Right forelimb (tissue), 1 donor: Measurements from ENCODE around the gene RABEP1.
"Not testable (repeated sequence)": the region's sequence is repeated elsewhere in the genome, so short reads cannot be mapped to it uniquely, and the experiment has no call there.

Experiments used
- DNase-seq: peaks from one replicate; pipeline ENCODE4 v3.0.0-alpha.2; 2018

The RABEP1 gene

GRCh38 chr17:5281814-5282641 lies at the start of gene RABEP1:
TSS of gene RABEP1 (plus strand) at chr17:5282284. CDS start at chr17:5282487, 203 bp downstream.
- peak; percentile 94 for DNase-seq

- DNase-seq: not testable (repeated sequence)
Measured at GRCh38 chr17:5233492-5233891, 48.6 kb upstream of the RABEP1 start.

GRCh38 chr17:5234645-5235576 lies 47.2 kb upstream of the RABEP1 start, which contains the start of gene SCIMP:
TSS of gene SCIMP (minus strand) at chr17:5234860. CDS start at chr17:5234755, 105 bp downstream.
- DNase-seq: no peak

GRCh38 chr17:5236938-5237540 lies 45.0 kb upstream of the RABEP1 start:
- no peak for DNase-seq

- DNase-seq: no peak
Measured at GRCh38 chr17:5237541-5238016, 44.5 kb upstream of the RABEP1 start.

- DNase-seq: no peak
Measured at GRCh38 chr17:5238333-5238732, 43.8 kb upstream of the RABEP1 start.

- not testable (repeated sequence) for DNase-seq
Measured at GRCh38 chr17:5239769-5240168, 42.3 kb upstream of the RABEP1 start.

- DNase-seq: no peak
Measured at GRCh38 chr17:5241861-5242671, 40.0 kb upstream of the RABEP1 start.

GRCh38 chr17:5247621-5248020 lies 34.5 kb upstream of the RABEP1 start:
- DNase-seq: no peak

GRCh38 chr17:5248821-5249479 lies 33.1 kb upstream of the RABEP1 start:
- DNase-seq: no peak

GRCh38 chr17:5249615-5250014 lies 32.5 kb upstream of the RABEP1 start:
- peak; percentile 63 for DNase-seq

- DNase-seq: no peak
Measured at GRCh38 chr17:5254414-5254813, 27.7 kb upstream of the RABEP1 start.

GRCh38 chr17:5254903-5255521 lies 27.1 kb upstream of the RABEP1 start:
- DNase-seq: no peak

- no peak for DNase-seq
Measured at GRCh38 chr17:5257124-5257523, 25.0 kb upstream of the RABEP1 start.

GRCh38 chr17:5260542-5260941 lies 21.5 kb upstream of the RABEP1 start:
- DNase-seq: no peak

GRCh38 chr17:5262416-5262991 lies 19.6 kb upstream of the RABEP1 start:
- DNase-seq: no peak

- no peak for DNase-seq
Measured at GRCh38 chr17:5263441-5263840, 18.6 kb upstream of the RABEP1 start.

- DNase-seq: no peak
Measured at GRCh38 chr17:5264893-5265292, 17.2 kb upstream of the RABEP1 start.

GRCh38 chr17:5269241-5269960 lies 12.7 kb upstream of the RABEP1 start:
- no peak for DNase-seq

- no peak for DNase-seq
Measured at GRCh38 chr17:5272322-5272721, 9.8 kb upstream of the RABEP1 start.
